ENCODE results near the gene PPM1K. TPM values are rescaled to one million over a fixed set of nuclear protein-coding genes. Genes with fewer than 3 reads are reported as not detected.

PPM1K gene
- total and polyA plus RNA-seq, 2 experiments from 2014 or later = 9.1 to 12.0 TPM

- no peak for TF ChIP-seq CREB1 (CRISPR knock-in tag; IDR thresholded peaks at IDR 0.05; ENCODE audit: low read depth)
- TF ChIP-seq EZH2phosphoT487 (IDR thresholded peaks at IDR 0.05; ENCODE audit: unreplicated experiment) = no peak
- no peak for TF ChIP-seq NANOG (IDR thresholded peaks at IDR 0.05; ENCODE audit: borderline replicate concordance)
- TF ChIP-seq POLR2AphosphoS5 (IDR thresholded peaks at IDR 0.05; ENCODE audit: low read depth) = no peak
- TF ChIP-seq JUNB (IDR thresholded peaks at IDR 0.05; ENCODE audit: unreplicated experiment) = no peak
Observed at GRCh38 chr4:88268913-88269312, 15.4 kb downstream of the PPM1K start (continued).

DNA sequence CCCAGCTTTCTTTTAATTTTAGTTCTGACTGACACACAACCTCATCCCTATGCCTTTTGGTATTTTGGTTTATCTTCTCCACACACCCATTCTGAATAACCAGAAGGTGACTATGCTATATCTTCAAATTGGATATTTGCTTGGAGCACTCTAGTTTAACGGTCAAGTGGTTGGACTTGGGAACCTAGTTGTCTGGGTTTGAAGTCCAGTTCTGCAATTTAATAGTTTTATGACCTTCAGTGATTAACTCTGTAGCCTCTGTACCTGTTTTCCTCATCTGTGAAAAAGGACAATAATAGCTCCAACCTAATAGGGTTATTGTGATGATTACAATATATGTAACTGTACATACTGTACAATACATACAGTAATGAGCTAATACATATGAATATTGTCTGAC is 20.0 kb downstream of the PPM1K start:
- H3K36me3 Mint-ChIP-seq (ENCODE audit: low read depth) = peaks cover 6% of the 10 kb centered on the region; the same call in 2 of the 3 replicates
- Histone ChIP-seq H3K79me2 (replicated peaks; ENCODE audit: insufficient read depth) (no peaks in the 10 kb centered on the region), H3K36me3 (ENCODE audit: insufficient read depth) (no peaks in the 10 kb centered on the region), H3K9me2 (ENCODE audit: insufficient read depth) (no peaks in the 10 kb centered on the region), H3F3A (replicated peaks; ENCODE audit: low read depth) (no peaks in the 10 kb centered on the region), H4K20me1 (replicated peaks; ENCODE audit: insufficient read depth) (no peaks in the 10 kb centered on the region), H3K27ac (ENCODE audit: low read depth) (no peak overlapping the region), H3K27me3 (ENCODE audit: insufficient read depth) (no peaks in the 10 kb centered on the region), H3K4me2 (no peak overlapping the region), H2AFZ (no peak overlapping the region), H3K4me3 (no peak overlapping the region), H3K4me1 (ENCODE audit: insufficient read depth) (no peaks in the 10 kb centered on the region)
- TF ChIP-seq, protein P1, sequence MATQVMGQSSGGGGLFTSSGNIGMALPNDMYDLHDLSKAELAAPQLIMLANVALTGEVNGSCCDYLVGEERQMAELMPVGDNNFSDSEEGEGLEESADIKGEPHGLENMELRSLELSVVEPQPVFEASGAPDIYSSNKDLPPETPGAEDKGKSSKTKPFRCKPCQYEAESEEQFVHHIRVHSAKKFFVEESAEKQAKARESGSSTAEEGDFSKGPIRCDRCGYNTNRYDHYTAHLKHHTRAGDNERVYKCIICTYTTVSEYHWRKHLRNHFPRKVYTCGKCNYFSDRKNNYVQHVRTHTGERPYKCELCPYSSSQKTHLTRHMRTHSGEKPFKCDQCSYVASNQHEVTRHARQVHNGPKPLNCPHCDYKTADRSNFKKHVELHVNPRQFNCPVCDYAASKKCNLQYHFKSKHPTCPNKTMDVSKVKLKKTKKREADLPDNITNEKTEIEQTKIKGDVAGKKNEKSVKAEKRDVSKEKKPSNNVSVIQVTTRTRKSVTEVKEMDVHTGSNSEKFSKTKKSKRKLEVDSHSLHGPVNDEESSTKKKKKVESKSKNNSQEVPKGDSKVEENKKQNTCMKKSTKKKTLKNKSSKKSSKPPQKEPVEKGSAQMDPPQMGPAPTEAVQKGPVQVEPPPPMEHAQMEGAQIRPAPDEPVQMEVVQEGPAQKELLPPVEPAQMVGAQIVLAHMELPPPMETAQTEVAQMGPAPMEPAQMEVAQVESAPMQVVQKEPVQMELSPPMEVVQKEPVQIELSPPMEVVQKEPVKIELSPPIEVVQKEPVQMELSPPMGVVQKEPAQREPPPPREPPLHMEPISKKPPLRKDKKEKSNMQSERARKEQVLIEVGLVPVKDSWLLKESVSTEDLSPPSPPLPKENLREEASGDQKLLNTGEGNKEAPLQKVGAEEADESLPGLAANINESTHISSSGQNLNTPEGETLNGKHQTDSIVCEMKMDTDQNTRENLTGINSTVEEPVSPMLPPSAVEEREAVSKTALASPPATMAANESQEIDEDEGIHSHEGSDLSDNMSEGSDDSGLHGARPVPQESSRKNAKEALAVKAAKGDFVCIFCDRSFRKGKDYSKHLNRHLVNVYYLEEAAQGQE (IDR thresholded peaks at IDR 0.05; ENCODE audit: unreplicated experiment) = no peak
- no peak for TF ChIP-seq CREB1 (CRISPR knock-in tag; IDR thresholded peaks at IDR 0.05; ENCODE audit: low read depth)
- no peak for TF ChIP-seq ZNF114 (CRISPR knock-in tag; IDR thresholded peaks at IDR 0.05)
- no peak for TF ChIP-seq STAT1 (IDR thresholded peaks at IDR 0.05; ENCODE audit: unreplicated experiment)
- no peak for DNase-seq (ENCODE audit: low spot score)
- ATAC-seq = no peak
- H3K4me3 Mint-ChIP-seq = no peak overlapping the region
- no peaks in the 10 kb centered on the region for H3K9me3 Mint-ChIP-seq
- no peaks in the 10 kb centered on the region for H3K27me3 Mint-ChIP-seq (ENCODE audit: insufficient read depth, low read depth, poor library complexity)
- no peak overlapping the region for H3K27ac Mint-ChIP-seq
- no peaks in the 10 kb centered on the region; the same call in 2 of the 3 replicates for H3K4me1 Mint-ChIP-seq

GRCh38 chr4:88257726-88258125 is 26.6 kb downstream of the PPM1K start:
- H3K36me3 Mint-ChIP-seq (ENCODE audit: low read depth) = no peaks in the 10 kb centered on the region
- no peaks in the 10 kb centered on the region for H3K9me3 Mint-ChIP-seq
- no peaks in the 10 kb centered on the region for H4K20me1 ChIP-seq (replicated peaks; ENCODE audit: insufficient read depth)
- H3K9me2 ChIP-seq (ENCODE audit: insufficient read depth) = no peaks in the 10 kb centered on the region
- no peak for ATAC-seq
- H3K36me3 ChIP-seq (ENCODE audit: insufficient read depth) = no peaks in the 10 kb centered on the region
- H3F3A ChIP-seq (replicated peaks; ENCODE audit: low read depth) = no peaks in the 10 kb centered on the region
- no peak overlapping the region for H3K4me3 ChIP-seq
- H3K4me3 Mint-ChIP-seq = no peak overlapping the region
- H3K27me3 ChIP-seq (ENCODE audit: insufficient read depth) = no peaks in the 10 kb centered on the region
- H3K4me1 ChIP-seq (ENCODE audit: insufficient read depth) = no peaks in the 10 kb centered on the region
- DNase-seq (ENCODE audit: low spot score) = no peak
- H3K4me2 ChIP-seq = no peak overlapping the region
- H2AFZ ChIP-seq = no peak overlapping the region
- H3K27me3 Mint-ChIP-seq (ENCODE audit: insufficient read depth, low read depth, poor library complexity) = no peaks in the 10 kb centered on the region
- no peaks in the 10 kb centered on the region for H3K79me2 ChIP-seq (replicated peaks; ENCODE audit: insufficient read depth)
- no peak overlapping the region for H3K27ac Mint-ChIP-seq
- H3K4me1 Mint-ChIP-seq = no peaks in the 10 kb centered on the region
- H3K27ac ChIP-seq (ENCODE audit: low read depth) = no peak overlapping the region
- TF ChIP-seq ZNF114 (CRISPR knock-in tag; IDR thresholded peaks at IDR 0.05) (no peak), NANOG (IDR thresholded peaks at IDR 0.05; ENCODE audit: borderline replicate concordance) (no peak), EZH2phosphoT487 (IDR thresholded peaks at IDR 0.05; ENCODE audit: unreplicated experiment) (no peak), STAT1 (IDR thresholded peaks at IDR 0.05; ENCODE audit: unreplicated experiment) (no peak), JUNB (IDR thresholded peaks at IDR 0.05; ENCODE audit: unreplicated experiment) (no peak), EZH2 (IDR thresholded peaks at IDR 0.05; ENCODE audit: low read depth, unreplicated experiment) (no peak), POLR2AphosphoS5 (IDR thresholded peaks at IDR 0.05; ENCODE audit: low read depth) (no peak), ZNF331 (CRISPR knock-in tag; IDR thresholded peaks at IDR 0.05; ENCODE audit: low read depth) (no peak), CREB1 (CRISPR knock-in tag; IDR thresholded peaks at IDR 0.05; ENCODE audit: low read depth) (no peak)
- TF ChIP-seq, protein P1 (IDR thresholded peaks at IDR 0.05; ENCODE audit: unreplicated experiment) = no peak
- TF ChIP-seq, protein P2, sequence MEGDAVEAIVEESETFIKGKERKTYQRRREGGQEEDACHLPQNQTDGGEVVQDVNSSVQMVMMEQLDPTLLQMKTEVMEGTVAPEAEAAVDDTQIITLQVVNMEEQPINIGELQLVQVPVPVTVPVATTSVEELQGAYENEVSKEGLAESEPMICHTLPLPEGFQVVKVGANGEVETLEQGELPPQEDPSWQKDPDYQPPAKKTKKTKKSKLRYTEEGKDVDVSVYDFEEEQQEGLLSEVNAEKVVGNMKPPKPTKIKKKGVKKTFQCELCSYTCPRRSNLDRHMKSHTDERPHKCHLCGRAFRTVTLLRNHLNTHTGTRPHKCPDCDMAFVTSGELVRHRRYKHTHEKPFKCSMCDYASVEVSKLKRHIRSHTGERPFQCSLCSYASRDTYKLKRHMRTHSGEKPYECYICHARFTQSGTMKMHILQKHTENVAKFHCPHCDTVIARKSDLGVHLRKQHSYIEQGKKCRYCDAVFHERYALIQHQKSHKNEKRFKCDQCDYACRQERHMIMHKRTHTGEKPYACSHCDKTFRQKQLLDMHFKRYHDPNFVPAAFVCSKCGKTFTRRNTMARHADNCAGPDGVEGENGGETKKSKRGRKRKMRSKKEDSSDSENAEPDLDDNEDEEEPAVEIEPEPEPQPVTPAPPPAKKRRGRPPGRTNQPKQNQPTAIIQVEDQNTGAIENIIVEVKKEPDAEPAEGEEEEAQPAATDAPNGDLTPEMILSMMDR (conservative IDR thresholded peaks at IDR 0.05; ENCODE audit: low read depth in 2 of 2) = no peak

Measured in GM23338 (cell line).